ENCODE measurements around the gene CASQ1.

CASQ1 gene

GRCh38 chr1:160200786-160201185 is 10.4 kb downstream of the CASQ1 start:
- no peak for DNase-seq
- no peaks in the 10 kb centered on the region for H3K36me3 Mint-ChIP-seq
- no peak overlapping the region for H3K27ac Mint-ChIP-seq
- peaks cover 12% of the 10 kb centered on the region for H3K4me1 Mint-ChIP-seq
- H3K9me3 Mint-ChIP-seq: no peaks in the 10 kb centered on the region
- CTCF ChIA-PET: interaction anchor here (1.3 to 2.9 kb wide), 3 partner anchors 8 to 52 kb away, joined by 3 to 20 read pairs (median 3); partner anchors contain the start of gene CASQ1
- no peaks in the 10 kb centered on the region for H3K27me3 Mint-ChIP-seq
- H3K4me3 Mint-ChIP-seq: no peak overlapping the region

GRCh38 chr1:160204526-160205241 is 14.3 kb downstream of the CASQ1 start:
- Mint-ChIP-seq H3K4me1 (peaks cover 30% of the 10 kb centered on the region), H3K4me3 (peak overlapping the region; percentile 88), H3K36me3 (no peaks in the 10 kb centered on the region), H3K27me3 (no peaks in the 10 kb centered on the region), H3K9me3 (no peaks in the 10 kb centered on the region), H3K27ac (peak overlapping the region; percentile 22)
- no peak for DNase-seq
- CTCF ChIA-PET: interaction anchor here (1.4 to 3.3 kb wide), 2 partner anchors 25 to 48 kb away, joined by 3 to 15 read pairs; no protein-coding TSS in a partner anchor

GRCh38 chr1:160205242-160206035 is 15.1 kb downstream of the CASQ1 start, which contains the start of gene PEA15:
PEA15 (plus strand) TSS chr1:160205384; CDS start chr1:160211545, 6,161 bp downstream.
- H3K27me3 Mint-ChIP-seq: no peaks in the 10 kb centered on the region
- H3K9me3 Mint-ChIP-seq: no peaks in the 10 kb centered on the region
- DNase-seq: peak; percentile 77
- peak within 1 kb of the TSS; percentile 22 for H3K27ac Mint-ChIP-seq
- H3K4me1 Mint-ChIP-seq: peaks cover 30% of the 10 kb centered on the region
- H3K4me3 Mint-ChIP-seq: peak within 1 kb of the TSS; percentile 88
- H3K36me3 Mint-ChIP-seq: no peaks in the 10 kb centered on the region
- CTCF ChIA-PET: interaction anchor here (0.6 to 1.3 kb wide), 2 partner anchors 13 to 47 kb away, joined by 3 read pairs; no protein-coding TSS in a partner anchor

GRCh38 chr1:160206036-160206389 is 15.6 kb downstream of the CASQ1 start:
- H3K27me3 Mint-ChIP-seq: no peaks in the 10 kb centered on the region

GRCh38 chr1:160206421-160207117 is 16.2 kb downstream of the CASQ1 start:
- Mint-ChIP-seq H3K4me1 (peaks cover 30% of the 10 kb centered on the region), H3K27me3 (no peaks in the 10 kb centered on the region)

More at GRCh38 chr1:160206036-160206389, 15.6 kb downstream of the CASQ1 start:
- DNase-seq: peak; percentile 60
- Mint-ChIP-seq H3K4me3 (peak overlapping the region; percentile 88), H3K36me3 (no peaks in the 10 kb centered on the region), H3K9me3 (no peaks in the 10 kb centered on the region), H3K4me1 (peaks cover 30% of the 10 kb centered on the region), H3K27ac (peak overlapping the region; percentile 2)
- CTCF ChIA-PET: interaction anchor here (0.6 to 1.8 kb wide), 3 partner anchors 14 to 171 kb away, joined by 3 to 4 read pairs (median 3); no protein-coding TSS in a partner anchor

GRCh38 chr1:160207118-160207650 is 16.8 kb downstream of the CASQ1 start:
- Mint-ChIP-seq H3K9me3 (no peaks in the 10 kb centered on the region), H3K36me3 (peaks cover 3% of the 10 kb centered on the region), H3K4me3 (peak overlapping the region; percentile 88), H3K27ac (peak overlapping the region; percentile 51), H3K4me1 (peaks cover 30% of the 10 kb centered on the region), H3K27me3 (no peaks in the 10 kb centered on the region)
- DNase-seq: no peak
- CTCF ChIA-PET: interaction anchor here (1.3 to 3.2 kb wide), 3 partner anchors 45 to 169 kb away, joined by 4 to 16 read pairs (median 7); no protein-coding TSS in a partner anchor

More at GRCh38 chr1:160206421-160207117, 16.2 kb downstream of the CASQ1 start:
- Mint-ChIP-seq H3K9me3 (no peaks in the 10 kb centered on the region), H3K27ac (peak overlapping the region; percentile 2), H3K4me3 (peak overlapping the region; percentile 88), H3K36me3 (peaks cover 3% of the 10 kb centered on the region)
- CTCF ChIA-PET: interaction anchor here (0.6 to 1.8 kb wide), 4 partner anchors 14 to 170 kb away, joined by 3 to 7 read pairs (median 4); no protein-coding TSS in a partner anchor
- DNase-seq: no peak

- H3K27ac Mint-ChIP-seq: no peak overlapping the region
- peaks cover 6% of the 10 kb centered on the region for H3K36me3 Mint-ChIP-seq
- CTCF ChIA-PET: interaction anchor here (1.0 to 3.2 kb wide), 4 partner anchors 15 to 169 kb away, joined by 3 to 16 read pairs (median 6); no protein-coding TSS in a partner anchor
- H3K4me1 Mint-ChIP-seq: peaks cover 30% of the 10 kb centered on the region
- H3K4me3 Mint-ChIP-seq: no peak overlapping the region
- H3K27me3 Mint-ChIP-seq: no peaks in the 10 kb centered on the region
- no peak for DNase-seq
- H3K9me3 Mint-ChIP-seq: no peaks in the 10 kb centered on the region
These were observed 17.6 kb downstream of the CASQ1 start for GRCh38 chr1:160207771-160208556.

- Mint-ChIP-seq H3K27ac (peak overlapping the region; percentile 9), H3K4me3 (no peak overlapping the region), H3K4me1 (peaks cover 30% of the 10 kb centered on the region), H3K36me3 (peaks cover 9% of the 10 kb centered on the region), H3K27me3 (no peaks in the 10 kb centered on the region), H3K9me3 (no peaks in the 10 kb centered on the region)
- CTCF ChIA-PET: interaction anchor here (1.0 to 3.2 kb wide), 2 partner anchors 15 to 43 kb away, joined by 3 to 16 read pairs; no protein-coding TSS in a partner anchor
- no peak for DNase-seq
These were observed 18.4 kb downstream of the CASQ1 start for GRCh38 chr1:160208557-160209320.

- H3K4me1 Mint-ChIP-seq: peaks cover 24% of the 10 kb centered on the region
- H3K9me3 Mint-ChIP-seq: no peaks in the 10 kb centered on the region
- H3K27me3 Mint-ChIP-seq: no peaks in the 10 kb centered on the region
- CTCF ChIA-PET: interaction anchor here (0.8 to 3.2 kb wide), 2 partner anchors 43 to 150 kb away, joined by 3 to 16 read pairs; no protein-coding TSS in a partner anchor
- H3K27ac Mint-ChIP-seq: peak overlapping the region; percentile 9
- H3K4me3 Mint-ChIP-seq: no peak overlapping the region
- DNase-seq: no peak
- H3K36me3 Mint-ChIP-seq: peaks cover 13% of the 10 kb centered on the region
These were observed 19.1 kb downstream of the CASQ1 start for GRCh38 chr1:160209321-160210046.

GRCh38 chr1:160210561-160210960 is 20.2 kb downstream of the CASQ1 start:
- Mint-ChIP-seq H3K27ac (no peak overlapping the region), H3K9me3 (no peaks in the 10 kb centered on the region), H3K4me1 (peaks cover 18% of the 10 kb centered on the region), H3K36me3 (peaks cover 15% of the 10 kb centered on the region), H3K27me3 (no peaks in the 10 kb centered on the region), H3K4me3 (no peak overlapping the region)
- CTCF ChIA-PET: interaction anchor here (0.8 to 1.2 kb wide), 3 partner anchors 41 to 149 kb away, joined by 3 read pairs; no protein-coding TSS in a partner anchor
- no peak for DNase-seq

- Mint-ChIP-seq H3K4me3 (no peak overlapping the region), H3K36me3 (peaks cover 21% of the 10 kb centered on the region), H3K27ac (no peak overlapping the region), H3K27me3 (no peaks in the 10 kb centered on the region), H3K9me3 (no peaks in the 10 kb centered on the region), H3K4me1 (peaks cover 14% of the 10 kb centered on the region)
- DNase-seq: no peak
- CTCF ChIA-PET: interaction anchor here (1.0 to 1.6 kb wide), 4 partner anchors 18 to 125 kb away, joined by 3 to 5 read pairs (median 3); no protein-coding TSS in a partner anchor
These were observed 20.8 kb downstream of the CASQ1 start for GRCh38 chr1:160211046-160211790.
